CD4-positive, alpha-beta memory T cell (primary cell): ENCODE measurements around the gene RNASEL. TPM values are rescaled to one million over a fixed set of nuclear protein-coding genes. Genes with fewer than 3 reads are reported as not detected.

Source experiments
- CTCF ChIA-PET: fragments of 350-600 bp; sonication (Branson Sonifier 250); formaldehyde crosslinking; loops from one replicate; lab custom pipeline; 2021; ENCODE audit warnings: inconsistent platforms; ENCODE audit not compliant: partially characterized antibody; lab: Charles Lee
- POLR2A ChIA-PET: fragments of 350-600 bp; sonication (Branson Sonifier 250); formaldehyde crosslinking; loops from one replicate; lab custom pipeline; 2021; ENCODE audit not compliant: partially characterized antibody; lab: Charles Lee
- DNase-seq, 5 donors: peaks; one replicate each; pipeline versions ENCODE4 v3.0.0 to v3.0.0-alpha.2; 2020 to 2022; ENCODE audit warnings: mixed read lengths in 1 of 5
- H3K27ac ChIP-seq: one replicate; pipeline ENCODE4 v1.7.0; 2013; ENCODE audit warnings: low read depth, low read length
- H3K27me3 ChIP-seq: 2 replicates; pipeline ENCODE4 v1.7.0; 2013; ENCODE audit warnings: mild to moderate bottlenecking, low read length, moderate library complexity; ENCODE audit not compliant: insufficient read depth
- H3K36me3 ChIP-seq: 2 replicates; pipeline ENCODE4 v1.7.0; 2013; ENCODE audit warnings: mild to moderate bottlenecking, low read length, moderate library complexity; ENCODE audit not compliant: insufficient read depth
- H3K4me1 ChIP-seq: 2 replicates; pipeline ENCODE4 v1.7.0; 2013; ENCODE audit warnings: mild to moderate bottlenecking, low read length, moderate library complexity; ENCODE audit not compliant: insufficient read depth
- H3K4me3 ChIP-seq, 2 donors: one replicate each; pipeline ENCODE4 v1.7.0; 2013; ENCODE audit warnings: low read length in 2 of 2, mild to moderate bottlenecking in 1 of 2
- H3K9me3 ChIP-seq, 2 donors: one replicate each; pipeline ENCODE4 v1.7.0; 2013; ENCODE audit warnings: low read length in 2 of 2, control low read depth in 1 of 2; ENCODE audit not compliant: control insufficient read depth in 1 of 2
- H3K27ac Mint-ChIP-seq, 7 donors: one replicate each; pipeline ENCODE4 v1.8.0; 2020 to 2021; ENCODE audit warnings: mixed read lengths in 7 of 7, mild to moderate bottlenecking in 6 of 7, inconsistent platforms in 3 of 7, moderate library complexity in 3 of 7
- H3K27me3 Mint-ChIP-seq, 2 donors: one replicate each; pipeline ENCODE4 v1.8.0; 2020 to 2021; ENCODE audit warnings: mixed read lengths in 2 of 2
- H3K36me3 Mint-ChIP-seq, 2 donors: one replicate each; pipeline ENCODE4 v1.8.0; 2020 to 2021; ENCODE audit warnings: mixed read lengths in 2 of 2, inconsistent platforms in 1 of 2, mild to moderate bottlenecking in 1 of 2
- H3K4me1 Mint-ChIP-seq, 4 donors: one replicate each; pipeline ENCODE4 v1.8.0; 2020 to 2021; ENCODE audit warnings: mixed read lengths in 4 of 4, mild to moderate bottlenecking in 1 of 4
- H3K4me3 Mint-ChIP-seq, 8 donors: one replicate each; pipeline ENCODE4 v1.8.0; 2020 to 2021; ENCODE audit warnings: mixed read lengths in 8 of 8, mild to moderate bottlenecking in 7 of 8, moderate library complexity in 6 of 8, inconsistent platforms in 3 of 8
- H3K9me3 Mint-ChIP-seq, 8 donors: one replicate each; pipeline ENCODE4 v1.8.0; 2020 to 2021; ENCODE audit warnings: mixed read lengths in 8 of 8, mild to moderate bottlenecking in 5 of 8, inconsistent platforms in 3 of 8, moderate library complexity in 1 of 8
- intact Hi-C: fragments of 100-400 bp; cut with micrococcal nuclease; formaldehyde crosslinking; loops from one replicate; pipeline ENCODE4 v1.15.1; 2023
- polyA plus RNA-seq, 2 donors: library from polyadenylated mRNA; unstranded; fragments of 300-500 nt; fragmentation: Illumina TruSeq; gene quantifications; one replicate each; pipeline ENCODE4 v1.2.3, GENCODE V29; 2021
- total RNA-seq, 2 experiments: library from RNA; stranded (reverse); gene quantifications; one replicate each; pipeline ENCODE4 v1.2.3, GENCODE V29; 2021

The RNASEL gene
- total and polyA plus RNA-seq, 4 experiments from 2014 or later: 4.5 to 35.4 (median 22.8) TPM

GRCh38 chr1:182620924-182621585, 32.0 kb upstream of the RNASEL start:
- peak overlapping the region in 1 of 7 donors; percentile 6 for H3K27ac Mint-ChIP-seq
- peaks cover 29 to 50% (median 35%) of the 10 kb centered on the region in 4 donors for H3K4me1 Mint-ChIP-seq
- Histone ChIP-seq H3K4me1 (peaks cover 35% of the 10 kb centered on the region), H3K4me3 (no peak overlapping the region), H3K27me3 (no peaks in the 10 kb centered on the region), H3K27ac (no peak overlapping the region), H3K9me3 (no peaks in the 10 kb centered on the region), H3K36me3 (no peaks in the 10 kb centered on the region)
- no peak overlapping the region for H3K4me3 Mint-ChIP-seq
- ChIA-PET POLR2A (interaction anchor here (1.0 kb wide), 1 partner anchor 16 kb away, joined by 3 read pairs; the partner anchor contains the start of gene RGS16), CTCF (interaction anchor here (1.1 kb wide), 1 partner anchor 56 kb away, joined by 3 read pairs; no protein-coding TSS in a partner anchor)
- intact Hi-C loops: no loop called here
- H3K27me3 Mint-ChIP-seq: peaks cover 0 to 2% of the 10 kb centered on the region in 2 donors
- DNase-seq: no peak
- H3K9me3 Mint-ChIP-seq: peaks cover 0 to 11% (median 8%) of the 10 kb centered on the region in 8 donors
- peaks cover 1 to 3% of the 10 kb centered on the region in 2 donors for H3K36me3 Mint-ChIP-seq

GRCh38 chr1:182617734-182618351, 28.8 kb upstream of the RNASEL start:
- no peaks in the 10 kb centered on the region for H3K27me3 ChIP-seq
- no peak for DNase-seq
- CTCF ChIA-PET: interaction anchor here (1.0 to 1.9 kb wide), 2 partner anchors 22 to 165 kb away, joined by 4 to 10 read pairs; no protein-coding TSS in a partner anchor
- H3K27ac ChIP-seq: no peak overlapping the region
- H3K9me3 ChIP-seq: no peaks in the 10 kb centered on the region
- no peaks in the 10 kb centered on the region for H3K36me3 ChIP-seq
- intact Hi-C loops: loop anchor here (5.0 kb wide), 2 partner anchors 164 to 219 kb away; partner anchors contain the start of gene DHX9
- no peak overlapping the region for H3K4me3 Mint-ChIP-seq
- H3K9me3 Mint-ChIP-seq: peaks cover 0 to 11% (median 8%) of the 10 kb centered on the region in 8 donors
- H3K4me3 ChIP-seq: no peak overlapping the region
- H3K27ac Mint-ChIP-seq: peak overlapping the region in 5 of 7 donors; percentile 2 to 96 (median 57)
- POLR2A ChIA-PET: no interaction called here
- H3K4me1 Mint-ChIP-seq: peaks cover 30 to 47% (median 35%) of the 10 kb centered on the region in 4 donors
- H3K36me3 Mint-ChIP-seq: peaks cover 3% of the 10 kb centered on the region in 2 donors
- H3K27me3 Mint-ChIP-seq: peaks cover 2 to 12% of the 10 kb centered on the region in 2 donors
- H3K4me1 ChIP-seq: peaks cover 41% of the 10 kb centered on the region

GRCh38 chr1:182617014-182617429, 28.0 kb upstream of the RNASEL start:
- Histone ChIP-seq H3K36me3 (no peaks in the 10 kb centered on the region), H3K4me1 (peaks cover 41% of the 10 kb centered on the region), H3K9me3 (no peaks in the 10 kb centered on the region), H3K27ac (no peak overlapping the region), H3K27me3 (no peaks in the 10 kb centered on the region), H3K4me3 (no peak overlapping the region)
- ChIA-PET POLR2A (interaction anchor here (1.3 to 5.6 kb wide), 4 partner anchors 12 to 223 kb away, joined by 4 to 77 read pairs (median 10); partner anchors contain the start of genes DHX9 and RGS16), CTCF (interaction anchor here (0.7 to 1.9 kb wide), 5 partner anchors 12 to 166 kb away, joined by 3 to 10 read pairs (median 3); no protein-coding TSS in a partner anchor)
- DNase-seq: no peak
- Mint-ChIP-seq H3K4me3 (peak overlapping the region; percentile 3 to 87 (median 66)), H3K9me3 (peaks cover 0 to 11% (median 8%) of the 10 kb centered on the region in 8 donors), H3K27me3 (peaks cover 2 to 15% of the 10 kb centered on the region in 2 donors), H3K27ac (peak overlapping the region; percentile 48 to 96 (median 93)), H3K4me1 (peaks cover 30 to 47% (median 33%) of the 10 kb centered on the region in 4 donors), H3K36me3 (peaks cover 3% of the 10 kb centered on the region in 2 donors)
- intact Hi-C loops: loop anchor here (5.0 kb wide), 2 partner anchors 165 to 220 kb away; partner anchors contain the start of gene DHX9

GRCh38 chr1:182616130-182617013, 27.3 kb upstream of the RNASEL start:
- CTCF ChIA-PET: interaction anchor here (0.7 to 3.2 kb wide), 8 partner anchors 13 to 166 kb away, joined by 3 to 14 read pairs (median 4); partner anchors contain the start of gene RGS16
- Histone ChIP-seq H3K27me3 (no peaks in the 10 kb centered on the region), H3K27ac (no peak overlapping the region), H3K4me3 (peak overlapping the region in 1 of 2 donors; percentile 30), H3K36me3 (no peaks in the 10 kb centered on the region), H3K9me3 (no peaks in the 10 kb centered on the region), H3K4me1 (peaks cover 41% of the 10 kb centered on the region)
- peak; percentile 92 to 96 (median 93) for DNase-seq
- H3K4me3 Mint-ChIP-seq: peak overlapping the region; percentile 79 to 90 (median 86)
- H3K36me3 Mint-ChIP-seq: peaks cover 3% of the 10 kb centered on the region in 2 donors
- intact Hi-C loops: loop anchor here (1.0 to 5.0 kb wide), 3 partner anchors 12 to 221 kb away; partner anchors contain the start of genes DHX9 and RGS16
- POLR2A ChIA-PET: interaction anchor here (1.0 to 5.6 kb wide), 9 partner anchors 8 to 224 kb away, joined by 3 to 77 read pairs (median 4); partner anchors contain the start of genes DHX9, RGS16 and RNASEL
- peaks cover 0 to 11% (median 8%) of the 10 kb centered on the region in 8 donors for H3K9me3 Mint-ChIP-seq
- H3K4me1 Mint-ChIP-seq: peaks cover 30 to 47% (median 33%) of the 10 kb centered on the region in 4 donors
- peaks cover 2 to 15% of the 10 kb centered on the region in 2 donors for H3K27me3 Mint-ChIP-seq
- peak overlapping the region; percentile 76 to 96 (median 95) for H3K27ac Mint-ChIP-seq

GRCh38 chr1:182615468-182616129, 26.5 kb upstream of the RNASEL start:
- peaks cover 41% of the 10 kb centered on the region for H3K4me1 ChIP-seq
- ChIA-PET CTCF (interaction anchor here (0.8 to 3.2 kb wide), 8 partner anchors 12 to 169 kb away, joined by 3 to 14 read pairs (median 6); partner anchors contain the start of gene RGS16), POLR2A (interaction anchor here (0.8 to 5.6 kb wide), 11 partner anchors 9 to 224 kb away, joined by 3 to 77 read pairs (median 4); partner anchors contain the start of genes DHX9, RGS16 and RNASEL)
- no peaks in the 10 kb centered on the region for H3K9me3 ChIP-seq
- H3K27me3 Mint-ChIP-seq: peaks cover 2 to 15% of the 10 kb centered on the region in 2 donors
- H3K27me3 ChIP-seq: no peaks in the 10 kb centered on the region
- H3K27ac Mint-ChIP-seq: peak overlapping the region; percentile 76 to 96 (median 95)
- peak overlapping the region; percentile 0 for H3K27ac ChIP-seq
- no peaks in the 10 kb centered on the region for H3K36me3 ChIP-seq
- H3K36me3 Mint-ChIP-seq: peaks cover 1 to 3% of the 10 kb centered on the region in 2 donors
- peak overlapping the region; percentile 46 to 73 for H3K4me3 ChIP-seq
- peak in 1 of 5 donors; percentile 79 for DNase-seq
- peak overlapping the region; percentile 79 to 90 (median 86) for H3K4me3 Mint-ChIP-seq
- peaks cover 30 to 47% (median 33%) of the 10 kb centered on the region in 4 donors for H3K4me1 Mint-ChIP-seq
- intact Hi-C loops: loop anchor here (1.0 to 5.0 kb wide), 3 partner anchors 11 to 222 kb away; partner anchors contain the start of genes DHX9 and RGS16
- H3K9me3 Mint-ChIP-seq: peaks cover 0 to 5% (median 2%) of the 10 kb centered on the region in 8 donors
